HepG2 (cell line): Measurements from ENCODE around the gene CDH13. TPM values are rescaled to one million over a fixed set of nuclear protein-coding genes. Genes with fewer than 3 reads are reported as not detected.

Experiments
- ATAC-seq: fragments of 200-7000 bp; cut with Tn5 transposase; 3 replicates; pipeline ENCODE4 v1.9.1; 2020; ENCODE audit warnings: mild to moderate bottlenecking, moderate library complexity
- BruUV-seq: library from RNA; stranded (reverse); fragments of 400-500 nt; replicated peaks from 2 replicates; lab custom pipeline; 2021; lab: Mats Ljungman, UMichigan
- CTCF ChIA-PET: fragments of 300-600 bp; formaldehyde crosslinking; extraction: SDS; loops from one replicate; lab custom pipeline; 2021; ENCODE audit warnings: low total read pairs, inconsistent platforms, low intra/inter-chr PET ratio; lab: Yijun Ruan, JAX
- POLR2A ChIA-PET: fragments of 350-600 bp; sonication (Branson Sonifier 250); formaldehyde crosslinking; loops from one replicate; lab custom pipeline; 2020; ENCODE audit warnings: antibody characterized with exemption, inconsistent platforms; lab: Yijun Ruan, JAX
- DNase-seq: peaks from one replicate; pipeline ENCODE4 v3.0.0-alpha.2; 2015; ENCODE audit warnings: low spot score
- FAIRE-seq: peaks from 3 replicates; lab custom pipeline; 2011; peaks lifted over from hg19 to GRCh38; lab: Jason Lieb, UNC
- H2AFZ ChIP-seq: one replicate; pipeline ENCODE4 v1.6.1; 2011; ENCODE audit warnings: low read length, inconsistent platforms
- H3K27ac ChIP-seq: fragments of 300-600 bp; 3 replicates; pipeline ENCODE4 v1.8.0; 2011; ENCODE audit warnings: mixed run types, mild to moderate bottlenecking, mixed read lengths, low read length, inconsistent platforms; ENCODE audit not compliant: insufficient read depth; ENCODE audit errors: extremely low read length
- H3K27me3 ChIP-seq, 2 experiments: fragments of 200-600 bp in 1 of 2; 2 replicates in 1 of 2; 3 replicates in 1 of 2; pipeline versions ENCODE4 v1.6.0 to v1.8.0; 2011; ENCODE audit warnings: low read length in 2 of 2, mild to moderate bottlenecking in 2 of 2, moderate library complexity in 2 of 2, inconsistent platforms in 1 of 2; ENCODE audit not compliant: insufficient read depth in 2 of 2, control insufficient read depth in 1 of 2
- H3K36me3 ChIP-seq, 2 experiments: fragments of 200-600 bp in 1 of 2; replicated peaks in 1 of 2; 2 replicates in 1 of 2; 3 replicates in 1 of 2; pipeline versions ENCODE4 v1.5.1 to v1.8.0; 2011; ENCODE audit warnings: low read length in 2 of 2, inconsistent platforms in 1 of 2; ENCODE audit not compliant: insufficient read depth in 2 of 2, control insufficient read depth in 1 of 2
- H3K4me1 ChIP-seq: 2 replicates; pipeline ENCODE4 v1.5.1; 2012; ENCODE audit warnings: low read length, inconsistent platforms; ENCODE audit not compliant: insufficient read depth
- H3K4me2 ChIP-seq: 2 replicates; pipeline ENCODE4 v1.6.0; 2011; ENCODE audit warnings: low read depth, low read length, inconsistent platforms
- H3K4me3 ChIP-seq, 3 experiments: fragments of 200-600 bp in 1 of 3; sonication (generic), shearing (Covaris generic) in 1 of 3; replicated peaks in 1 of 3; 2 replicates each; pipeline ENCODE4 v1.5.1; 2011 to 2016; ENCODE audit warnings: low read length in 3 of 3, inconsistent platforms in 2 of 3, low read depth in 2 of 3, mild to moderate bottlenecking in 2 of 3, control low read depth in 1 of 3, mixed read lengths in 1 of 3; ENCODE audit not compliant: insufficient read depth in 1 of 3
- H3K79me2 ChIP-seq: one replicate; pipeline ENCODE4 v1.6.1; 2011; ENCODE audit warnings: low read length, inconsistent platforms; ENCODE audit not compliant: insufficient read depth
- H3K9ac ChIP-seq: 2 replicates; pipeline ENCODE4 v1.6.0; 2011; ENCODE audit warnings: mild to moderate bottlenecking, low read depth, low read length, inconsistent platforms; ENCODE audit not compliant: insufficient read depth
- H3K9me3 ChIP-seq: 2 replicates; pipeline ENCODE4 v1.5.1; 2012; ENCODE audit warnings: mild to moderate bottlenecking, low read length
- H4K20me1 ChIP-seq: 2 replicates; pipeline ENCODE4 v1.6.0; 2011; ENCODE audit warnings: inconsistent platforms, mild to moderate bottlenecking, low read length, moderate library complexity; ENCODE audit not compliant: insufficient read depth
- CEBPB ChIP-seq: IDR thresholded peaks from 2 replicates; pipeline ENCODE4 v1.6.1; 2011; ENCODE audit warnings: low read depth, low read length, improper control_type of control experiment, borderline replicate concordance
- CHD4 ChIP-seq: fragments of 200-600 bp; sonication (generic); IDR thresholded peaks from 2 replicates; pipeline ENCODE4 v1.7.0; 2017; ENCODE audit warnings: mild to moderate bottlenecking, low read length, borderline replicate concordance
- JUND ChIP-seq: sonication (generic); formaldehyde crosslinking; IDR thresholded peaks from 2 replicates; pipeline ENCODE4 v1.8.0; 2022; ENCODE audit warnings: mild to moderate bottlenecking, missing genetic modification reagents
- KDM4B ChIP-seq: sonication (generic); formaldehyde crosslinking; IDR thresholded peaks from 2 replicates; pipeline ENCODE4 v1.4.0; 2020; ENCODE audit warnings: missing genetic modification reagents
- MAFK ChIP-seq, 2 experiments: IDR thresholded peaks in 1 of 2; conservative IDR thresholded peaks in 1 of 2; 2 replicates each; pipeline ENCODE4 v1.6.1; 2011; ENCODE audit warnings: improper control_type of control experiment in 2 of 2, low read length in 2 of 2
- ZNF101 ChIP-seq: sonication (generic); formaldehyde crosslinking; IDR thresholded peaks from 2 replicates; pipeline ENCODE4 v1.4.0; 2020; ENCODE audit warnings: mild to moderate bottlenecking, low read depth, missing genetic modification reagents, borderline replicate concordance
- ZNF768 ChIP-seq: sonication (generic); formaldehyde crosslinking; IDR thresholded peaks from 2 replicates; pipeline ENCODE4 v1.4.0; 2020; ENCODE audit warnings: missing genetic modification reagents
- WGBS: methylation state at CpG from one replicate; pipeline ENCODE4 v1.1.6; 2017; ENCODE audit warnings: low lambda C conversion rate; 5-methylcytosine and 5-hydroxymethylcytosine counted together
- in situ Hi-C: cut with HindIII; loops from 2 replicates; pipeline ENCODE4 v1.10.0; 2017; ENCODE audit warnings: low pct_unique_long_range_greater_than_20kb; ENCODE audit not compliant: extremely low pct_ligation_motif_present
- intact Hi-C: fragments of 100-400 bp; cut with micrococcal nuclease; formaldehyde crosslinking; loops from one replicate; pipeline ENCODE4 v1.10.0; 2022; ENCODE audit not compliant: unreplicated experiment
- polyA plus RNA-seq, 8 experiments: library from polyadenylated mRNA; depleted of rRNA in 3 of 8; stranded (reverse) in 7 of 8; unstranded in 1 of 8; fragments of >200 nt; fragmentation: Illumina TruSeq in 4 of 8; extraction: Trizol in 4 of 8; gene quantifications; 2 replicates each; pipeline versions ENCODE4 v1.2.1 to v1.2.3, GENCODE V29; 2011 to 2016; ENCODE audit warnings: low read depth in 4 of 8, missing spikeins in 1 of 8, mixed read lengths in 1 of 8; ENCODE audit not compliant: insufficient read depth in 1 of 8
- total RNA-seq, 5 experiments: library from RNA; depleted of rRNA; stranded (reverse); fragments of >200 nt; fragmentation: Illumina TruSeq; extraction: Trizol; gene quantifications; 2 replicates each; pipeline ENCODE4 v1.2.3, GENCODE V29; 2016; ENCODE audit warnings: low read depth in 1 of 5

The CDH13 gene
- total and polyA plus RNA-seq, 2 of the 13 experiments (the other 11 are each of a cell fraction or from before 2014, with no cell fraction given), result not detected

DNA sequence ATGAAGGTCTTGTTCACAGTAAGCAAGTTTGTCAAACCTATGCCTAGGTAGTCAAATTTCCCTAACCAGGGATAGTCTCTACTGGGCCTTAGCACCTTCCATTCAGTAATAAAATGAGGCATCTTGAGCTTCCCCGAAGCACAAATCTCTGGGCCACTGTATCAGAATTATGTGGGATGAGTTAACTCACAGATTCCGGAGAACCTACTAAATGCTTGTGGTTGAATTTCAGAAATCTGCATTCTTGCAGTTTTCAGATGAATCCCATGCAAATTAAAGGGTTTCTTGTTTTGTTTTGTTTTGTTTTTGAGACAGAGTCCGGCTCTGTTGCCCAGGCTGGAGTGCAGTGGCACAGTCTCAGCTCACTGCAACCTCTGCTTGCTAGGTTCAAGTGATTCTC is 702.2 kb downstream of the CDH13 start:
- Histone ChIP-seq H3K4me3 (no peak overlapping the region), H3K27me3 (no peaks in the 10 kb centered on the region), H2AFZ (no peak overlapping the region), H3K9ac (no peak overlapping the region), H3K9me3 (no peaks in the 10 kb centered on the region), H3K4me1 (no peaks in the 10 kb centered on the region), H3K27ac (no peak overlapping the region), H3K79me2 (no peaks in the 10 kb centered on the region), H3K4me2 (no peak overlapping the region), H4K20me1 (no peaks in the 10 kb centered on the region), H3K36me3 (no peaks in the 10 kb centered on the region)
- BruUV-seq, result no TSS peak
- no peak for FAIRE-seq
- no peak for DNase-seq
- CTCF ChIA-PET, result no interaction called here
- in situ Hi-C loops, result no loop called here
- no peak for TF ChIP-seq ZNF768 (CRISPR knock-in tag)
- peak in 1 of 2 experiments; percentile 32; a peak in 1 of 4 replicates for TF ChIP-seq MAFK (conservative IDR thresholded peaks at IDR 0.05 in 1 of 2, IDR thresholded peaks at IDR 0.05 in 1 of 2; ENCODE audit: low read length in 2 of 2)
- 4% methylated on average over 3 of the region's 3 CpGs for WGBS
- no peak for ATAC-seq
- POLR2A ChIA-PET, result no interaction called here
- intact Hi-C loops, result no loop called here

GRCh38 chr16:83329441-83329840 is 702.7 kb downstream of the CDH13 start:
- in situ Hi-C loops, result no loop called here
- no peak overlapping the region for H3K9ac ChIP-seq
- CTCF ChIA-PET, result no interaction called here

More at GRCh38 chr16:83329441-83329840, 702.7 kb downstream of the CDH13 start:
- Histone ChIP-seq H3K9me3 (no peaks in the 10 kb centered on the region), H3K4me3 (no peak overlapping the region), H3K36me3 (no peaks in the 10 kb centered on the region), H3K79me2 (no peaks in the 10 kb centered on the region), H4K20me1 (no peaks in the 10 kb centered on the region), H3K27ac (no peak overlapping the region), H3K27me3 (no peaks in the 10 kb centered on the region), H2AFZ (no peak overlapping the region), H3K4me1 (no peaks in the 10 kb centered on the region), H3K4me2 (no peak overlapping the region)
- TF ChIP-seq CHD4, result no peak
- peak; percentile 19; the same call in 1 of the 2 replicates for TF ChIP-seq CEBPB
- no peak for TF ChIP-seq ZNF101 (CRISPR knock-in tag)
- no peak for TF ChIP-seq KDM4B (CRISPR knock-in tag)
- TF ChIP-seq JUND (CRISPR knock-in tag), result no peak
- FAIRE-seq (no peak), DNase-seq (no peak), ATAC-seq (no peak)
- intact Hi-C loops, result no loop called here
- 4% methylated on average over 7 of the region's 7 CpGs for WGBS
- POLR2A ChIA-PET, result no interaction called here
- BruUV-seq, result no TSS peak
